HepG2 (cell line): ENCODE data around the gene CCNT2. TPM values are rescaled to one million over a fixed set of nuclear protein-coding genes. Genes with fewer than 3 reads are reported as not detected.

Experiments
- ATAC-seq: fragments of 200-7000 bp; cut with Tn5 transposase; 3 replicates; pipeline ENCODE4 v1.9.1; 2020; ENCODE audit warnings: mild to moderate bottlenecking, moderate library complexity
- BruUV-seq: library from RNA; stranded (reverse); fragments of 400-500 nt; replicated peaks from 2 replicates; lab custom pipeline; 2021; lab: Mats Ljungman, UMichigan
- CTCF ChIA-PET: fragments of 300-600 bp; formaldehyde crosslinking; extraction: SDS; loops from one replicate; lab custom pipeline; 2021; ENCODE audit warnings: low total read pairs, inconsistent platforms, low intra/inter-chr PET ratio; lab: Yijun Ruan, JAX
- POLR2A ChIA-PET: fragments of 350-600 bp; sonication (Branson Sonifier 250); formaldehyde crosslinking; loops from one replicate; lab custom pipeline; 2020; ENCODE audit warnings: antibody characterized with exemption, inconsistent platforms; lab: Yijun Ruan, JAX
- DNase-seq: peaks from one replicate; pipeline ENCODE4 v3.0.0-alpha.2; 2015; ENCODE audit warnings: low spot score
- FAIRE-seq: peaks from 3 replicates; lab custom pipeline; 2011; peaks lifted over from hg19 to GRCh38; lab: Jason Lieb, UNC
- H2AFZ ChIP-seq: one replicate; pipeline ENCODE4 v1.6.1; 2011; ENCODE audit warnings: low read length, inconsistent platforms
- H3K27ac ChIP-seq: fragments of 300-600 bp; 3 replicates; pipeline ENCODE4 v1.8.0; 2011; ENCODE audit warnings: mixed run types, mild to moderate bottlenecking, mixed read lengths, low read length, inconsistent platforms; ENCODE audit not compliant: insufficient read depth; ENCODE audit errors: extremely low read length
- H3K27me3 ChIP-seq, 2 experiments: fragments of 200-600 bp in 1 of 2; 2 replicates in 1 of 2; 3 replicates in 1 of 2; pipeline versions ENCODE4 v1.6.0 to v1.8.0; 2011; ENCODE audit warnings: low read length in 2 of 2, mild to moderate bottlenecking in 2 of 2, moderate library complexity in 2 of 2, inconsistent platforms in 1 of 2; ENCODE audit not compliant: insufficient read depth in 2 of 2, control insufficient read depth in 1 of 2
- H3K36me3 ChIP-seq, 2 experiments: fragments of 200-600 bp in 1 of 2; replicated peaks in 1 of 2; 2 replicates in 1 of 2; 3 replicates in 1 of 2; pipeline versions ENCODE4 v1.5.1 to v1.8.0; 2011; ENCODE audit warnings: low read length in 2 of 2, inconsistent platforms in 1 of 2; ENCODE audit not compliant: insufficient read depth in 2 of 2, control insufficient read depth in 1 of 2
- H3K4me1 ChIP-seq: 2 replicates; pipeline ENCODE4 v1.5.1; 2012; ENCODE audit warnings: low read length, inconsistent platforms; ENCODE audit not compliant: insufficient read depth
- H3K4me2 ChIP-seq: 2 replicates; pipeline ENCODE4 v1.6.0; 2011; ENCODE audit warnings: low read depth, low read length, inconsistent platforms
- H3K4me3 ChIP-seq, 3 experiments: fragments of 200-600 bp in 1 of 3; sonication (generic), shearing (Covaris generic) in 1 of 3; replicated peaks in 1 of 3; 2 replicates each; pipeline ENCODE4 v1.5.1; 2011 to 2016; ENCODE audit warnings: low read length in 3 of 3, inconsistent platforms in 2 of 3, low read depth in 2 of 3, mild to moderate bottlenecking in 2 of 3, control low read depth in 1 of 3, mixed read lengths in 1 of 3; ENCODE audit not compliant: insufficient read depth in 1 of 3
- H3K79me2 ChIP-seq: one replicate; pipeline ENCODE4 v1.6.1; 2011; ENCODE audit warnings: low read length, inconsistent platforms; ENCODE audit not compliant: insufficient read depth
- H3K9ac ChIP-seq: 2 replicates; pipeline ENCODE4 v1.6.0; 2011; ENCODE audit warnings: mild to moderate bottlenecking, low read depth, low read length, inconsistent platforms; ENCODE audit not compliant: insufficient read depth
- H3K9me3 ChIP-seq: 2 replicates; pipeline ENCODE4 v1.5.1; 2012; ENCODE audit warnings: mild to moderate bottlenecking, low read length
- H4K20me1 ChIP-seq: 2 replicates; pipeline ENCODE4 v1.6.0; 2011; ENCODE audit warnings: inconsistent platforms, mild to moderate bottlenecking, low read length, moderate library complexity; ENCODE audit not compliant: insufficient read depth
- ATAD3A ChIP-seq: sonication (generic); formaldehyde crosslinking; IDR thresholded peaks from 2 replicates; pipeline ENCODE4 v1.4.0; 2020; ENCODE audit warnings: missing genetic modification reagents
- CSRNP1 ChIP-seq: sonication (generic); formaldehyde crosslinking; IDR thresholded peaks from 2 replicates; pipeline ENCODE4 v1.8.1; 2023; ENCODE audit warnings: mild to moderate bottlenecking, missing genetic modification reagents
- FOXC1 ChIP-seq: sonication (generic); formaldehyde crosslinking; IDR thresholded peaks from 2 replicates; pipeline ENCODE4 v1.8.0; 2022; ENCODE audit warnings: mild to moderate bottlenecking, missing genetic modification reagents, borderline replicate concordance
- FOXP1 ChIP-seq, 2 experiments: fragments of 450-650 bp in 1 of 2; IDR thresholded peaks; 2 replicates each; pipeline ENCODE4 v1.6.1; 2017 to 2018; ENCODE audit warnings: antibody characterized with exemption in 1 of 2
- KAT8 ChIP-seq: IDR thresholded peaks from 2 replicates; pipeline ENCODE4 v1.6.1; 2016; ENCODE audit warnings: missing genetic modification reagents, missing compliant biosample characterization
- MXD1 ChIP-seq: sonication (generic); formaldehyde crosslinking; IDR thresholded peaks from 2 replicates; pipeline ENCODE4 v1.4.0; 2020; ENCODE audit warnings: mild to moderate bottlenecking, missing genetic modification reagents
- PRDM15 ChIP-seq: sonication (generic); formaldehyde crosslinking; IDR thresholded peaks from 2 replicates; pipeline ENCODE4 v1.4.0; 2020; ENCODE audit warnings: missing genetic modification reagents
- SKIL ChIP-seq: sonication (generic); formaldehyde crosslinking; IDR thresholded peaks from 2 replicates; pipeline ENCODE4 v1.8.0; 2022; ENCODE audit warnings: missing genetic modification reagents, mild to moderate bottlenecking, moderate library complexity, borderline replicate concordance
- SNAI1 ChIP-seq: sonication (generic); formaldehyde crosslinking; IDR thresholded peaks from 2 replicates; pipeline ENCODE4 v1.5.0; 2020; ENCODE audit warnings: mild to moderate bottlenecking, missing genetic modification reagents, borderline replicate concordance
- TIGD3 ChIP-seq: sonication (generic); formaldehyde crosslinking; IDR thresholded peaks from 2 replicates; pipeline ENCODE4 v1.5.1; 2020; ENCODE audit warnings: mild to moderate bottlenecking, missing genetic modification reagents, borderline replicate concordance
- TOPORS ChIP-seq: sonication (generic); formaldehyde crosslinking; IDR thresholded peaks from 2 replicates; pipeline ENCODE4 v1.8.0; 2023; ENCODE audit warnings: mild to moderate bottlenecking, missing genetic modification reagents
- ZEB1 ChIP-seq: IDR thresholded peaks from 2 replicates; pipeline ENCODE4 v1.6.1; 2012; ENCODE audit warnings: mild to moderate bottlenecking, low read depth, inconsistent platforms; ENCODE audit not compliant: insufficient replicate concordance
- ZNF260 ChIP-seq: sonication (generic); formaldehyde crosslinking; IDR thresholded peaks from 2 replicates; pipeline ENCODE4 v1.4.0; 2020; ENCODE audit warnings: missing genetic modification reagents, low read depth, mild to moderate bottlenecking, borderline replicate concordance
- ZNF546 ChIP-seq: sonication (generic); formaldehyde crosslinking; conservative IDR thresholded peaks from 2 replicates; pipeline ENCODE4 v1.8.1; 2023; ENCODE audit warnings: mild to moderate bottlenecking, missing genetic modification reagents
- WGBS: methylation state at CpG from one replicate; pipeline ENCODE4 v1.1.6; 2017; ENCODE audit warnings: low lambda C conversion rate; 5-methylcytosine and 5-hydroxymethylcytosine counted together
- in situ Hi-C: cut with HindIII; loops from 2 replicates; pipeline ENCODE4 v1.10.0; 2017; ENCODE audit warnings: low pct_unique_long_range_greater_than_20kb; ENCODE audit not compliant: extremely low pct_ligation_motif_present
- intact Hi-C: fragments of 100-400 bp; cut with micrococcal nuclease; formaldehyde crosslinking; loops from one replicate; pipeline ENCODE4 v1.10.0; 2022; ENCODE audit not compliant: unreplicated experiment
- polyA plus RNA-seq, 8 experiments: library from polyadenylated mRNA; depleted of rRNA in 3 of 8; stranded (reverse) in 7 of 8; unstranded in 1 of 8; fragments of >200 nt; fragmentation: Illumina TruSeq in 4 of 8; extraction: Trizol in 4 of 8; gene quantifications; 2 replicates each; pipeline versions ENCODE4 v1.2.1 to v1.2.3, GENCODE V29; 2011 to 2016; ENCODE audit warnings: low read depth in 4 of 8, missing spikeins in 1 of 8, mixed read lengths in 1 of 8; ENCODE audit not compliant: insufficient read depth in 1 of 8
- total RNA-seq, 5 experiments: library from RNA; depleted of rRNA; stranded (reverse); fragments of >200 nt; fragmentation: Illumina TruSeq; extraction: Trizol; gene quantifications; 2 replicates each; pipeline ENCODE4 v1.2.3, GENCODE V29; 2016; ENCODE audit warnings: low read depth in 1 of 5

The CCNT2 gene
- total and polyA plus RNA-seq, 2 of the 13 experiments (the other 11 are each of a cell fraction or from before 2014, with no cell fraction given): 22.1 to 34.4 TPM

- FAIRE-seq (no peak), DNase-seq (no peak), ATAC-seq (no peak)
- CTCF ChIA-PET: no interaction called here
- Histone ChIP-seq H3K79me2 (peaks cover 2% of the 10 kb centered on the region), H3K27ac (no peak overlapping the region), H3K4me2 (no peak overlapping the region), H4K20me1 (no peaks in the 10 kb centered on the region; the same call in 1 of the 2 replicates), H2AFZ (no peak overlapping the region), H3K4me3 (no peak overlapping the region), H3K9ac (no peak overlapping the region), H3K36me3 (peaks cover 19 to 86% of the 10 kb centered on the region in 2 experiments), H3K27me3 (no peaks in the 10 kb centered on the region), H3K9me3 (no peaks in the 10 kb centered on the region), H3K4me1 (peaks cover 29% of the 10 kb centered on the region)
- POLR2A ChIA-PET: no interaction called here
- in situ Hi-C loops: no loop called here
- intact Hi-C loops: no loop called here
- WGBS: 97% methylated on average over 3 of the region's 3 CpGs
- TF ChIP-seq KAT8 (CRISPR knock-in tag) (no peak), ZNF260 (no peak), ATAD3A (CRISPR knock-in tag) (no peak), ZEB1 (no peak), FOXC1 (CRISPR knock-in tag) (no peak), CSRNP1 (CRISPR knock-in tag) (no peak), SNAI1 (CRISPR knock-in tag) (no peak), TIGD3 (CRISPR knock-in tag) (no peak), ZNF546 (CRISPR knock-in tag) (no peak), MXD1 (CRISPR knock-in tag) (no peak), SKIL (CRISPR knock-in tag) (no peak), TOPORS (no peak), FOXP1 (IDR thresholded peaks at IDR 0.05) (no peak), FOXP1 (CRISPR knock-in tag; IDR thresholded peaks at IDR 0.05) (no peak), PRDM15 (CRISPR knock-in tag) (no peak)
- no TSS peak for BruUV-seq
Measured at GRCh38 chr2:134952608-134953007, 34.0 kb downstream of the CCNT2 start.
